HG02885 (cell line): ENCODE measurements around the gene TRIM66.

Experiments
- ATAC-seq: cut with Tn5 transposase; IDR thresholded peaks from one replicate; pipeline ENCODE4 v1.9.1; 2021; ENCODE audit warnings: mild to moderate bottlenecking; ENCODE audit not compliant: unreplicated experiment, poor library complexity

The TRIM66 gene

DNA sequence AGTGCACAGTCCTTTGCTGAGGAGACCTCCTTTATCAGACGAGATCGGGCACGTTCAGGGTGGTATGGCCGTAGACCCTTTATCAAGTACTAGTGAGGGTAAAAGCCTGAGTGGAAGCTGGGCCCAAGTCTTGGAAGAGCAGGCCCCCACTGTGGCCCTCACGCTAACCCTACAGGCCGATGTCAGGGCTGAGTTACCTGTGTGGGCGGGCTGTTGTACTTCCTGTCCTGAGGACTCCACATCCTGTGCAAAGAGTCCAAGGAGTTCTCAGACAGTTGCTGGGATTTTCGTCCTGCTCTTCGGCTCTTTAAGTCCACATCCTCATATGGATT, 35.0 kb upstream of the TRIM66 start:
- ATAC-seq: no peak

DNA sequence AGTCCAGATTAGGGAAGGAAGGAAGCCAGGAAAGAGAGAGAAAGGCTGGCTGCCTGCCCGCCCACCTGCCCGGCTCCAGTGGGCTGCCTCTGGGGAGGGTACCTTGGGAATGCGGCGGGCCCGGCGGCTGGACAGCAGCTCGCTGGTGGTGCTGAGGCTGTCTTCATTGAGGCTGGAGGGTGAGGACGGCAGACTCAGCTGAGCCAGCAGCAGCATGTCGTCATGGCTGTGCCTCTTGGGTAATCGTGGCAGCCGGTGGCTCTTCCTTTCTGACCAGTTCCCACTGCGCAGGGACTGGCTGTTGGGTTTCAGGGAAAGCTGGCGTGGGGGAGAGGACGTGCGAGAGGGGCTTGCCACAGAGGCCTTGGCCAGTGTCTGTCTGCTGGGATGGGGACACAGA, 33.0 kb upstream of the TRIM66 start:
- ATAC-seq: no peak

DNA sequence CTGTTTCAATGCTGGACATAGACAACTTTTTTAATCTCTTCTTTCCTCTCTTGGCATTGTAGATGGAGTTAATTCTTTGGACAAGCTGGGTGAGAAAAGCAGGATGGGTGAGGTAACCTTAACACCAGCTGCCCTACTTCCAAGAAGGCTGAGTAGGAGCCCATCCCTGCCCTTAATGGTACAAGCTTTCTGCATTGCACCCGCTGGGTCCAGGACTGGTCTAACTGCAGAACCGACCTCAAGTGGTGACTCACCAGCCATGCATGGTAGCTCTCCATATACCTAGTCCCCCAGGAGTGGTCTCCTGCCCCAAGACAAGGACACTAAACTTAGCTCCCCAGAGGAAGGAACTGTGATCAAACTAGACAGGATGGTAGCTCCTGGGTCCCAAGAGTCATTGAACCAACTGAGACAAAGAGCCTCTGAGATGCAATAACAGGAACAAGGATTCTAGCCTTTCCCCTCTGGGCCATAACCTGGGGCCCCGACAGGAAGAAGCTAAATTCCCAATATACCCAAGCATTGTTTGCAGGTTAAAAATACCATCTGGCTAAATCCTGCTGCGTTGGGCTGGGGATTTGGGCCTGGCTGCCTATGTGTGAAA, 32.3 kb upstream of the TRIM66 start:
- no peak for ATAC-seq

DNA sequence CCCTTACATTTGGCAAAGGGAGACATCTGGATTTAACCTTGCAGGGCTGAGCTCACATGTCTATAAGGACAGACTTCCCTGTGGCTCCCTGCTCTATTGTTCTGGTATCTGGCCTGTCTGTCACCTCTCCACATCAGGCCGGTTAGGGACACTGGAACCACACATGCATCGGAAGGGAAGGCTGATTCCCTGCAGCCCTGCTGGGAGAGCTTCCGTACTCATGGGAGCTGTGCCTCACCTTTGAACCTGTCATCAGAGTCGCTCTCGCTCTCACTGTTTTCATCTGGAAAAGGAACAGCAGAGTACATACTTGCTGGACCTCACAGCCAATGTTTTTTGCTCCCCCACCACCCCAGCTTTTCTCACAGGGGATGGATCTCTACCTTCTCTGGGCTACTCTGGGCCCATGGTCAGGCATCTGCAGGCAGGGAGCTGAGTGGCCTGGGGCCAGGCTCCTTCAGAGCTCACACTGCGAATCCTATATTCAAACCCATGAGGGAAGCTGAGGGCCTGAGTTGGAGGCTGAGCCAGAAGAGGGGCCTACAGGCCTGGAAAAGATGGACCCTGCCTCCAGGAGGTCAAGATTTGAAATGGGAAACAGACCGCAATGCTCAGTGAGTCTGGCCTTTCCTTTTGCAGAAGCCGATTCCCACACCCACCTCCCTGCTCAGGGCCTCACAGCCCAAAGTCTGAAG, 31.4 kb upstream of the TRIM66 start:
- no peak for ATAC-seq

DNA sequence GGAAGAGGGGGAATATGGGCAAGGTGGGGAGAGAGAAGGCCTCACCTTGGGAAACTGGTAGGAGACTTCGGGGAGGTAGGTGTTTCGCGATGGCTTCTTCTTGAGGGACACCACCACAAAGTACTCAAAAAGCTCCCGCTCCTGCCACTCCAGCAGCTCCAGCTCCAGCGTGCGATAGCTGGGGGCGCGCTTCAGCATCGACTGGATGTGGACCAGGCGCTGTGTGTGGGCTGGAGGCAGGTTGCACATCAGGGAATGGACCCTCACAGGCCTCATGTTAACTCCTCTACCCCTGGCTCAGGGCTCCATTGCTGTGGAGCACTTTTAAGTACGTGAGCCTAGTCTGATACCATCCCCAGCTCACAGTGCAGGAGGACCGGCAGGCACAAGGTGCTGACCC, 30.0 kb upstream of the TRIM66 start:
- ATAC-seq: no peak

DNA sequence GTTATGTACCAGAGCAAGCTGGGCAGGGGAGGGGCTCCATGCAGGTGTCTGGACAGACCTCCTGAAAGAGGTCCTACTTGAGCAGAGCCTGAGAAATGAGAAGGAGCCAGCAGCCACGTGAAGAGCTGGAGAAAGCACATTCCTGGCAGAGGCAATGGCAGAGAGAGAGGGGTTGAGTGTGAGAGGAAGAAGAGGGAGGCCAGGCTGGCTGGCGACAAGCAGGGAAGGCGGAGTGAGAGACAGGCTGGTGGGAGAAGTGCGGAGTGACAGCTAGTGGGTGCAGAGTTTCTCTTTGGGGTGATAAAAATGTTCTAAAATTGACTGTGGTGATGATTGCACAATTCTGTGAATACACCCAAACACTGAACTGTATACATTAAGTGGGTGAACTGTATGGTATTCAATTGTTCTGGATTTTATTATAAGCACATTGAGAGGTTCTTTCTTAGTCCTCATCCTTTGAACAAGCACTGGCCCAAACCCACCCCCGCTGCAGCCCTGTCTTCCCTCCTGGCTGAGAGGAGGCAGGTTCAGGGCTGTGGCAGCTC, 29.5 kb upstream of the TRIM66 start:
- no peak for ATAC-seq

DNA sequence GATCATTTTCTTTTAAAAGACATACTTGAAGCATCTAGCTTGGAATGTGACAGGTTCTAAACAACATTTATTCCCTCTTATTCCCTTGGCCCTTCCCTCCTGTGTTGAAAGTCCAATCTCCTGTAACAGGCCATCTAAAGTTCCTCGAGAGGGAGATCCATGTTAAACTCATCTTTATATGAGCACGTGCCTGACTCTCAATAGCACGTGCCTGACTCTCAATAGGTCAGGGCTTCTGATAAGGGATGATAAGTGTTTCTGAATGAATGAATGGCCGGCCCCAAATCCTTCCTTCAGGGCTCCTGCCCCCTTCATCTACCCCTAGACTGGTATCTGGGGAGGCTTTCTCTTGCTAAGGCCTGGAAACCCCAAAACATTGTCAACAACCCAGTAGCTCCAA, 27.3 kb upstream of the TRIM66 start:
- ATAC-seq: no peak

DNA sequence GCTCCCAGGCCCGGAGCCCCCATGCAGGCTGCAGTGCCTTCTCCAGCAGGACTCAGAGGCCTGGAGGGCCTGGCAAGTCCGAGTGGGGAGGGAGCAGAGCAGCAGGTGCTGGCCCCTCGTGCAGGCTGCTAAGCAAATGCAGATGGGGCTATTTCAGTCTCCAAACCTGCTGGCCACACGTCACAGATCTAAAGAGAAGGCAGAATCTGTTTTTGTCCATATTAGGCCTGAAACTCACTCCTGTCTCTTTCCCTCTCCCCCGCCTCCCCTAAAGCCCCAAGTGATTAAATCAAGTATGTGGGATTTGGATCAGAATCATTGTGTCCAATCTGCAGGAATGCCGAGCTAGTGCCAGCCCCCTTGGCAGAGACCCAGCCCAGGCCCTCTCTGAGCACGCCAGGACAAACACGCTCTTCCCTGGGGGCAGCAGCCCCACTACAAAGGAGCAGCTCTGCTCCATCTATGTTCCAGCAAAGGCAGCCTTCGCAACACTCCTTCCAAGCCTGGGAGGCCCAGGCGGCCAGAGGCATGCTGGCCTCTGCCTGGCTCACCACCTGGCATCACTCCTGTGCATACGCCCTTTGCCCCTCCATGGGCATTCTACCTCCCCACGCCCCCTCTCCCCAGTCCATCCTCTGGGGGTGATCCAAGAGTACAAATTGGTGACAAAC, 26.7 kb upstream of the TRIM66 start:
- no peak for ATAC-seq

DNA sequence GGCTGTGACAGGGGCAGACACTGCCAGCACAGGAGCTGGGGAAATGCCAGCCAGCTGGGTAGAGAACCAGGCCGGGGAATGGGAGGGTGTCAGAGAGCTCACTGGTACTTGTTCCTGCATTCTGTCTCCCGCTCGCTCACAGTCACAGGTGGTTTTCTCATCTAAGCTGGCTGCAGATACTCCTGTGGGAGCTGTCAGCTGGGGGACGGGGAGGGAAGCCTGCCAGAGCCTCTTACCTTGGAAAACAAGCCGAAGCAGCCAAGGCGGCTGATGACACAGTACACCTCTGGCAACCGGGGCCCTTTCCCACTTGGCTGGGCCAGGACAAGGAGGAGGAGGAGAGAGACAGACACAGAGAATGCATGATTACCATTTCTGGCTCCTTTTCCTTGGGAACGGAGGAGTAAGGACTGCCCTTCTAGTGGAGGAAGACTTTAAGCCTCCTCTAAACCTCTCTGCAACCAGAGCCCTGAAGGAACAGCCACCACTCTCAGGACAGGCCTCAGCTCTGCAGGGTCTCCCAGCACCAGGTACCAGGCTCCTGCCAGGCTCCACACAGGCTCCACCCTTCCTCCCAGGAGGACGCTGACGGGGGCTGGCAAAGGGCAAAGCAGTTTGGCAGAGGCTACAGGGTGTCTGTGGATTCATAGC, 25.2 kb upstream of the TRIM66 start:
- ATAC-seq: no peak

DNA sequence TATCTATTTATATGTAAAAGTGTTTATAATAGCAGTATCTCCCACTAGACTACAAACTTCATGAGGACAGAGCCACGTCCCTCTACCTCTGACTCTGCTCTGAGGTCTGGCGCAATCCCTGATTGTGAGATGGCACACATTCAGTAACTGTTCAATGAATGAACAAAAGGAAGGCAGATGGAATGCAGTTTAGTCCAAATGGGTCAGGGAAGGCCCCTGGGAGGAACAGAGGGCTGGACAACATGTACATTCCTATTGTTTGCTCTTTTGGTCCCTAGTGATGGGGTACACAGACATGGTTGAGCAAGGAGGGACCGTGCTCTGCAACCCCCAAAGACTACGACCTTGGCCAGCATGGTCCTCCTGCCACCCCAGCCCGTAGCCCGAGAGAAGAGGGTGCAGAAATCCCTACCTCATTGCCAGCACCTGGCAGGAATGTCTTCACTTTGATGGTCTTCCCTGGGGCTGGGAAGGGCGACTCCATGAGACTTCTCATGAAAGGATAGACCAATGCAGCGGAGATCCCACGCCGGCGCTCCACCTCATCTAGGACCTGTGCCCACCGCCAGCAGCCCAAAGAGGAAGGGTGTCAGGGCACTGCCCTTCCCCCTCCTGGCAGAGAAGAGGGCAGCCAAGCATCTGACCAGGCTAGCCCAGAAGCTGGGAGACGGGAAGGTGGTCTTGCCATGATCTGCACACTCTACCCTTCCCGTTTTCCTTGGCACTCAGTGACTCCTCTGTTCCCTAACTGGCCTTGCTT, 24.4 kb upstream of the TRIM66 start:
- ATAC-seq: no peak

DNA sequence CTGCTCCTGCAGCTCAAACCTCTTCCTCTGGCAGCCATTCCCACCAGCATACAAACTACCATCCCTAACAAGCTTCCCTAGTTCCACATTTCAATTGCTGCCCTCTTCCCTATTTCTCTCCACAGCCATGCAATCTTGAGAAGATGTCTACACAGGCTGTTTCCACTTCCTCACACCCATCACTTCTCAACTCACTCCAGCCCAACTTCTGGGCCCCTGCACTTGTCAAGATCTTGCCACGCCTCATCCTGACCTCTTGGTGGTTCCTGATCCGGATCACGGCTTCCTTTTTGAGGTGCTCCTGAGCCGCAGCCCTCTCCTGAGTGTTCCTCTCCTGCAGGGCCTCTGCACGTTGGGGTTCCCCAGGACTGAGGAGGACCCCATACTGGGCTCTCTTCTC, 22.7 kb upstream of the TRIM66 start:
- ATAC-seq: no peak

DNA sequence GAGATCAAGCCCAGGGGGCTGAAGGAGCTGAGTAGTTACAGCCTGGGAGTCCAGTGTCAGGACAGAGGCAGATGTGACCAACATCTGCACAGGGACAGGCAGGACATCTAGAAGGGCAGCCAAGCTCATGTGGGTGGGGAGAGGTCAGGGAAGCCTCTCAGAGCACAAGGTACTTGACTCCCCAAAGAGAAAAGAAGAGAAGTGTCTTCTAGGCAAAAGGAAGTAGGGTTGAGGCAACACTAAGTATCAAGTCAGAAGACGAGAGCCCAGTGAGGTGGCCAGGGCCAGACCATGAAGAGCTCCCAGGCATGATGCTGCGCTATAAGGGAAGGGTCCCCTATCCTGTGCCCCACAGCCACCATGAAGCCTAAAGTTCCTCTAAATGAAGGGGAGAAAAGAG, 21.7 kb upstream of the TRIM66 start:
- ATAC-seq: no peak

DNA sequence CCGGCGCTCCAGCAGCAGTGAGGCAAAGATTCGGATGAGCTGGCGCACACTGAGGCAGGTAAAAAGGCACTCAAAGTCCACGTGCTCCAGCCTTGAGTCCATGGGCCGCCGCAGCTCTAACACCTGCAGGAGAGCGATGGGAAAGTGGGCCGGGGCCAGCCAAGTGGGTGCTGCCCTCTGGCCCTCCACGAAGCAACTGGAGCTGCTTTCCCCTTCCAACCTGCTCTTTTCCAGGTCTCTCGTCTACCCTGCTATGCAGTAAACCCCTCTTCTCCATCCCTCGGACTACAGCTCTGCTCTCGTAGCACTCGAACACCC, 20.1 kb upstream of the TRIM66 start:
- no peak for ATAC-seq

DNA sequence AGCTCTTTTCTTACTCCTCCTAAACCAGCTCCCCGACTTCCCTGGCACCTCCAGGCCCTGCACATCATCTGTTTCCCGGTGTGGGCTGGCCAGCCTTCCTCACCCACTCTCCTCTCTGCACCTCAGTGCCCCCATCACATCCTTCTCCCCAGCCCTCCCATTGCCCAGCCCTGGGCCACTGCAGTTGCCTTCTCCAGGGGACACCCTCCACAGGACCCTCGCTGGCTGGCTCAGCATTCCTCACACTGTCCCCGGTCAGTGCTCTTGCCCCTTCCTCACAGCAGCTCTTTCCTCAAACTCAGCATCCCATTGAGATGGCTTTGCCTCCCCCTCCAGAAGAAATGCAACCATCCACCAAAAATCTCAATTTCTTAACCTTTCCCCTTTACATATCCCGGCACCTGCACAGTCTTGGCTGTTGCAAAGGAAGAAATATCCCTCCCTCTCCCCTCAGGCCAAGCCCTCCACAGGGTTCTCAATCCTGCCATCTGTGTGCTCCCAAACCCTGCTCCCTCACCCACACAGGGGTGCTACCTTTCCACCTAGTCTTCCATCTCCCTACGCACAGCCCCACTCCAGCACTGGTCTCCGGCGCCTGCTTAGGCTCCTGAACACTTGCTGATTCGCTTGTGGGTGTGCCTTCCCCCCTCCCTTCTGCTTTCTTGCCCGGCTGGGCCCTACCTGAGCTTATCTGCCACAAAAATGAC, 19.6 kb upstream of the TRIM66 start:
- ATAC-seq: no peak

DNA sequence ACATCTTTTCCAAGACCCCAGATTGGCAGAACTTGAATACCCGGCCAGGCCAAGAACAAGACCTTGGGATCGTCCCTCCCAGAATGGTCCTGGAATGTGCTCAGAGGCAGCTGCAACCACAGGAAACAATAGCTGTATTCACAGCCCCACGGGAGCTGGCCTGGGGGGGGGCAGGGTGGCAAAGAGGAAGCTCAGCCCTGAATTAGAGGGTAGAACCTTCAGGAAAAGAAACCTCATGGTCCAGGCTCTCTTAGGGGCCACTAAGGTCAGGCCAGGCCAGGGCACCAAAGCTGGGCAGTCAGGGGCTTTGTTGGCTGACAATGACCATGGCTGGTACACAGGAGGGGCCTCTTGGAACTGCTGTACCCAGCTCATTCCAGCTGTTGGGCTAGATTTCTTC, 17.4 kb upstream of the TRIM66 start:
- ATAC-seq: no peak

DNA sequence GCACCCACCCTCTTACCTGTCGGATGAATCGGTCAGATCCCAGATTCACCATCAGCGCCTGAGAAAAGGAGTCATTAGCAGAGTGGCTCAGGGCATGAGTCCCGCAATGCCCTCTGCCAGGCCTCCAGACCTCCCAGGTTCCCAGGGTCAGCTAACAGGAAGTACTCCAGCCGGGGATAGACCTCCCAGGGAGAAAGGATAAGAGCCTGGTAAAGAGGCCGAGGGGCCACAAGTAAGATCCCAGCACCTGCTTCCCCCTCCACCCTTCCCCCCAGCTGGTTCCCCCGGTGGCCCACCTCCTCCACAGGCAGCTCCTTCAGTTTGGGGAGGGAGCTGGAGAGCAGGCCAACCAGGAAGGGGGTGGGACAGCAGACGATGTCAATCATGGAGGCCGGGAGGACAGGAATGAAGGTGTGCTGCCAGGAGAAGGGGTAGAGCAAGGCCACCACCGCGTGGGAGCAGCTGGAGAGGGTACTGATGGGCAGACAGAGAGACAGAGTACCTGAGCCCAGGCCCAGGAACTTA, 16.5 kb upstream of the TRIM66 start:
- ATAC-seq: no peak

DNA sequence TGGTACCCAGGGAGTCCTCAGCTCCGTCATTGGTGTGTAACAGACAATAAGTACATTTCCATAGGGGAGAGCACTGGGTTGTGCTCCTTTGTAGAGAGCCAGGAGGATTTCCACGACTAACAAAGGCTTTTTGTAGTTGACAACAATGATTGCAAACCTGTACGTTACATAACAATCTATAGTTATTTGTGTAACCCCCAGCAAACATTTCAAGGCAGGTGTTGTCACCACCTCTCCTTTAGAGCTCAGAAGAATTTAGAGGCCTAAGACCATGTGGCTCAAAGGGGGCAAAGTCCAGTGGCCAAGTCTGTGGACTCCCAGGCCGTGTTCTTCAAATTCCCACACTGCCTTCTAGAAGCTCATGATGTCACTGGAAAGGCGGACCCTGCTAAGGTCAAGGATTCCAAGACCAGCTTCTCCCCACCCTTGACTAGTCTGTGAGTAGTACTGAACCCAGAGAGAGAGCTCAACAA, 15.9 kb upstream of the TRIM66 start:
- no peak for ATAC-seq

DNA sequence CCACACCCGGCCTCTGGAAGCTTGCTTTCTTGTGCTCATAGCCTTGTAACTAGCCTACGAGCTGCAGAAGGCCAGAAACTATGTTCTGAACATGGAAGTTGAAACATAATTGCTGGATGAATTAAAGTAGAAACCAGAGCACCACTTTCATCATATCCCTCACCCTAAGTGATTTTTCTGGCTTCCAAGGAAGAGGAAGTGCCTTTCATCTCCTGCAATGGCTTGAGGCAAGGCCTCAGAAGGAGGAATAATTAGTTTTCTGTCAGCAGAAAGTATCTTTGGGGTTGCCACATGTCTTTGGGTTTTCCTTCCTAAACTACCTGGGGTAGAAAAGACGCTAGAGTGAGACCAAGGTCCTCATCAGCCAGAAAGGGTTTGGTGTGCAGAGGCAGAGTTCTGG, 14.6 kb upstream of the TRIM66 start:
- ATAC-seq: no peak

DNA sequence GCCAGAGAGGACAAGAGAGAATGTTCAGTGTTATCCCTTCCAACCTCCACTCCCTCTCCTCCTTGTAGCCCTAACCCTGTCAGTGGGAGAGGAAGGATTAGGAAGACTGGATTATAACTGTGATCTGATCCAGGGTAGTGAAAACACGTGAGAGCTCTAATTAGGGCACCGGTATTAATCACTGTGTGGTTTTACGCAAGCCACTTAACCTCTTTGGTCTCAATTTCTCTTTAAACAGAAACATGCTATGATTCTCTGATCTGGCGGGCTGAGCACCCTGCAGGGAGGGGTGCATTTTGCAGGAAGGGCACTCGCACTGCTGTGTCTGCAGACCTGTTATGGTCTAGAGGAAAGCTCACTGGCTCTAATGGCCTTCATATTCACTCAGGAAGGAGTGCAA, 11.7 kb upstream of the TRIM66 start:
- no peak for ATAC-seq

DNA sequence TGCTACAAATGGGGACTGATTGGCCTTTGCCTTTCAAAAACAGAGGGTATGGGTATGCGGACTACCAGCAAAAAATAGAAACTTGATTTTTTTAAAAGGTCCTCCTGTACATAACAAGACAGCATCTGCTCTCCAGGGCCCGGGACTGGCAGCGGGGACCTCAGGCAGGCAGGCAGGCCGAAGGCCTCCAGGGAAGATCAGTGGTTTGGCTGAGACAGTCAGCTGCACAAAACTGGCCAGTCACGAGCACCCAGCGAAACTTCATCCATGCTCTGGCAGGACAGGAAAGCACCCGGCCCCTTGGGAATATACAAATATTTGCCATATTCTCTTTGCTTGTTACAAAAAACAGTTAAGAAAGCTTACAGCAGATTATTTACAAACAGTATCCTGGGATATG, 11.1 kb upstream of the TRIM66 start:
- ATAC-seq: no peak
